B cell (primary cell): ENCODE measurements around the gene BMERB1.

Experiments
- CTCF ChIP-seq: fragments of 200-600 bp; IDR thresholded peaks from one replicate; pipeline ENCODE4 v1.8.0; 2022; ENCODE audit warnings: antibody characterized with exemption, mild to moderate bottlenecking
- EZH2 ChIP-seq: IDR thresholded peaks from 2 replicates; pipeline ENCODE4 v1.6.1; 2012; ENCODE audit warnings: borderline replicate concordance, low read depth, mild to moderate bottlenecking, moderate library complexity, low read length; ENCODE audit not compliant: insufficient read depth, poor library complexity, severe bottlenecking

GRCh38 chr16:15443753-15444152 is 9.4 kb downstream of the BMERB1 start:
- no peak for TF ChIP-seq CTCF
- no peak for TF ChIP-seq EZH2
